Measurements from ENCODE around the gene INTS11. TPM values are rescaled to one million over a fixed set of nuclear protein-coding genes. Genes with fewer than 3 reads are reported as not detected.

Gene INTS11
- total RNA-seq, 6 experiments from 2014 or later, result 35.1 to 52.4 (median 43.5) TPM

GRCh38 chr1:1338278-1338677 lies 13.8 kb upstream of the INTS11 start:
- no peaks in the 10 kb centered on the region for H3K9me3 ChIP-seq
- WGBS (ENCODE audit: insufficient coverage, low coverage, low lambda C conversion rate, missing lambda C conversion rate), result no CpG with 5 or more reads among the region's 36 CpGs
- ATAC-seq (no peak), DNase-seq (no peak)
- intact Hi-C loops (cut with DNase I), result no loop called here
- no peaks in the 10 kb centered on the region for H3K27me3 ChIP-seq
- no peak overlapping the region for H3K4me3 ChIP-seq
- TF ChIP-seq CTCF (IDR thresholded peaks at IDR 0.05), result no peak
- TF ChIP-seq POLR2A (IDR thresholded peaks at IDR 0.05), result no peak
- H3K4me1 ChIP-seq, result peaks cover 0 to 2% (median 0%) of the 10 kb centered on the region in 4 donors
- peaks cover 0 to 18% (median 2%) of the 10 kb centered on the region in 4 donors for H3K36me3 ChIP-seq
- no peak overlapping the region for H3K27ac ChIP-seq

- 55% methylated on average over 2 of the region's 18 CpGs for WGBS (ENCODE audit: insufficient coverage, low coverage, low lambda C conversion rate, missing lambda C conversion rate)
- H3K9me3 ChIP-seq, result no peaks in the 10 kb centered on the region
- peaks cover 0 to 18% (median 2%) of the 10 kb centered on the region in 4 donors for H3K36me3 ChIP-seq
- intact Hi-C loops (cut with DNase I), result no loop called here
- no peaks in the 10 kb centered on the region for H3K4me1 ChIP-seq
- no peak overlapping the region for H3K4me3 ChIP-seq
- DNase-seq, result no peak
- TF ChIP-seq CTCF (IDR thresholded peaks at IDR 0.05) (no peak), POLR2A (IDR thresholded peaks at IDR 0.05) (no peak)
- no peak overlapping the region for H3K27ac ChIP-seq
- peak in 3 of 4 donors; percentile 8 to 42 (median 18) for ATAC-seq
- H3K27me3 ChIP-seq, result no peaks in the 10 kb centered on the region
Observed at GRCh38 chr1:1337793-1338147, 13.3 kb upstream of the INTS11 start.

GRCh38 chr1:1336931-1337792 lies 12.7 kb upstream of the INTS11 start:
- no peak overlapping the region for H3K27ac ChIP-seq

GRCh38 chr1:1336446-1336845 lies 12.0 kb upstream of the INTS11 start:
- no peak overlapping the region for H3K27ac ChIP-seq
- no peaks in the 10 kb centered on the region for H3K9me3 ChIP-seq
- no peak for TF ChIP-seq CTCF (IDR thresholded peaks at IDR 0.05)
- no peak for TF ChIP-seq POLR2A (IDR thresholded peaks at IDR 0.05)
- H3K36me3 ChIP-seq, result peaks cover 0 to 15% (median 2%) of the 10 kb centered on the region in 4 donors
- H3K27me3 ChIP-seq, result no peaks in the 10 kb centered on the region
- peaks cover 0 to 5% (median 0%) of the 10 kb centered on the region in 4 donors for H3K4me1 ChIP-seq
- intact Hi-C loops (cut with DNase I), result no loop called here
- DNase-seq (no peak), ATAC-seq (no peak)
- H3K4me3 ChIP-seq, result no peak overlapping the region
- WGBS (ENCODE audit: insufficient coverage, low coverage, low lambda C conversion rate, missing lambda C conversion rate), result no CpG with 5 or more reads among the region's 26 CpGs

More at GRCh38 chr1:1336931-1337792, 12.7 kb upstream of the INTS11 start:
- Histone ChIP-seq H3K4me3 (no peak overlapping the region), H3K4me1 (peaks cover 0 to 5% (median 0%) of the 10 kb centered on the region in 4 donors), H3K27me3 (no peaks in the 10 kb centered on the region), H3K9me3 (no peaks in the 10 kb centered on the region), H3K36me3 (peaks cover 0 to 18% (median 2%) of the 10 kb centered on the region in 4 donors)
- no peak for ATAC-seq
- DNase-seq, result no peak
- TF ChIP-seq CTCF (IDR thresholded peaks at IDR 0.05) (no peak), POLR2A (IDR thresholded peaks at IDR 0.05) (no peak)
- intact Hi-C loops (cut with DNase I), result no loop called here
- 72% methylated on average over 5 of the region's 32 CpGs for WGBS (ENCODE audit: insufficient coverage, low coverage, low lambda C conversion rate, missing lambda C conversion rate)

Data from right lobe of liver (tissue), 6 donors.